H9 (cell line): ENCODE results near the gene KIF26B. TPM values are rescaled to one million over a fixed set of nuclear protein-coding genes. Genes with fewer than 3 reads are reported as not detected.
"Not testable (repeated sequence)": the region's sequence is repeated elsewhere in the genome, so short reads cannot be mapped to it uniquely, and the experiment has no call there.

Experiments
- DNase-seq: peaks from one replicate; pipeline ENCODE4 v3.0.0-alpha.2; 2017
- H2AFZ ChIP-seq: one replicate; pipeline ENCODE4 v1.6.1; 2013; ENCODE audit warnings: mild to moderate bottlenecking, low read length, control low read depth, moderate library complexity
- H2AK5ac ChIP-seq: 2 replicates; pipeline ENCODE4 v1.6.1; 2013; ENCODE audit warnings: low read length, control low read depth, mixed read lengths; ENCODE audit not compliant: insufficient read length
- H2BK120ac ChIP-seq: one replicate; pipeline ENCODE4 v1.6.1; 2013; ENCODE audit warnings: low read depth, mild to moderate bottlenecking, low read length, control low read depth, inconsistent platforms; ENCODE audit not compliant: poor library complexity, severe bottlenecking
- H2BK12ac ChIP-seq: 2 replicates; pipeline ENCODE4 v1.6.1; 2013; ENCODE audit warnings: low read length, control low read depth, mixed read lengths, low read depth; ENCODE audit not compliant: insufficient read length
- H2BK15ac ChIP-seq: 2 replicates; pipeline ENCODE4 v1.6.1; 2013; ENCODE audit warnings: low read depth, low read length, control low read depth
- H2BK20ac ChIP-seq: one replicate; pipeline ENCODE4 v1.6.1; 2013; ENCODE audit warnings: low read depth, mild to moderate bottlenecking, low read length, control low read depth, inconsistent platforms; ENCODE audit not compliant: poor library complexity, severe bottlenecking
- H2BK5ac ChIP-seq: 2 replicates; pipeline ENCODE4 v1.6.1; 2013; ENCODE audit warnings: low read length, control low read depth, mixed read lengths; ENCODE audit not compliant: insufficient read length
- H3K14ac ChIP-seq: 2 replicates; pipeline ENCODE4 v1.6.1; 2013; ENCODE audit warnings: low read length, control low read depth; ENCODE audit not compliant: insufficient read depth
- H3K18ac ChIP-seq: 2 replicates; pipeline ENCODE4 v1.6.1; 2013; ENCODE audit warnings: low read depth, mild to moderate bottlenecking, mixed read lengths, low read length, control low read depth; ENCODE audit not compliant: insufficient read length
- H3K23ac ChIP-seq: 2 replicates; pipeline ENCODE4 v1.6.1; 2013; ENCODE audit warnings: low read length, control low read depth, mixed read lengths, low read depth; ENCODE audit not compliant: insufficient read length
- H3K23me2 ChIP-seq: 2 replicates; pipeline ENCODE4 v1.6.1; 2013; ENCODE audit warnings: low read depth, mild to moderate bottlenecking, mixed read lengths, low read length, control low read depth; ENCODE audit not compliant: insufficient read length, poor library complexity, severe bottlenecking
- H3K27ac ChIP-seq: 2 replicates; pipeline ENCODE4 v1.5.1; 2013; ENCODE audit warnings: low read length, control low read depth, mixed read lengths, low read depth; ENCODE audit not compliant: insufficient read length
- H3K27me3 ChIP-seq: 2 replicates; pipeline ENCODE4 v1.6.1; 2013; ENCODE audit warnings: low read length, control low read depth, inconsistent platforms; ENCODE audit not compliant: insufficient read depth
- H3K4ac ChIP-seq: 2 replicates; pipeline ENCODE4 v1.6.1; 2013; ENCODE audit warnings: low read depth, mild to moderate bottlenecking, control low read depth, inconsistent platforms, low read length, moderate library complexity
- H3K4me1 ChIP-seq: 2 replicates; pipeline ENCODE4 v1.6.1; 2013; ENCODE audit warnings: low read length, control low read depth, inconsistent platforms; ENCODE audit not compliant: insufficient read depth
- H3K4me2 ChIP-seq: 2 replicates; pipeline ENCODE4 v1.6.1; 2013; ENCODE audit warnings: low read length, control low read depth, mixed read lengths; ENCODE audit not compliant: insufficient read length, insufficient read depth
- H3K56ac ChIP-seq: 2 replicates; pipeline ENCODE4 v1.6.1; 2013; ENCODE audit warnings: low read depth, mild to moderate bottlenecking, mixed read lengths, low read length, control low read depth; ENCODE audit not compliant: insufficient read length
- H3K79me1 ChIP-seq: 2 replicates; pipeline ENCODE4 v1.6.1; 2013; ENCODE audit warnings: low read depth, mild to moderate bottlenecking, moderate library complexity, low read length, control low read depth, inconsistent platforms; ENCODE audit not compliant: insufficient read depth, poor library complexity, severe bottlenecking
- H3K79me2 ChIP-seq: 2 replicates; pipeline ENCODE4 v1.6.1; 2013; ENCODE audit warnings: low read length, control low read depth, inconsistent platforms; ENCODE audit not compliant: insufficient read depth
- H3K9ac ChIP-seq: 2 replicates; pipeline ENCODE4 v1.6.1; 2013; ENCODE audit warnings: low read length, control low read depth, mixed read lengths; ENCODE audit not compliant: insufficient read length; ENCODE audit errors: extremely low read depth
- H3K9me3 ChIP-seq: one replicate; pipeline ENCODE4 v1.6.1; 2013; ENCODE audit warnings: low read depth, low read length, inconsistent platforms; ENCODE audit not compliant: control insufficient read depth
- H3T11ph ChIP-seq: one replicate; pipeline ENCODE4 v1.6.1; 2013; ENCODE audit warnings: mild to moderate bottlenecking, low read length, control low read depth, inconsistent platforms
- H4K20me1 ChIP-seq: one replicate; pipeline ENCODE4 v1.6.1; 2013; ENCODE audit not compliant: control insufficient read depth, insufficient read length, insufficient read depth
- H4K5ac ChIP-seq: 2 replicates; pipeline ENCODE4 v1.6.1; 2013; ENCODE audit warnings: low read depth, mild to moderate bottlenecking, mixed read lengths, low read length, control low read depth; ENCODE audit not compliant: insufficient read length
- H4K8ac ChIP-seq: replicated peaks from 2 replicates; pipeline ENCODE4 v1.6.1; 2013; ENCODE audit warnings: low read length, control low read depth, mixed read lengths, low read depth; ENCODE audit not compliant: insufficient read length
- H4K91ac ChIP-seq: 2 replicates; pipeline ENCODE4 v1.6.1; 2013; ENCODE audit warnings: low read depth, mild to moderate bottlenecking, moderate library complexity, mixed read lengths, low read length, control low read depth; ENCODE audit not compliant: insufficient read length
- H3K27ac Mint-ChIP-seq, 3 experiments: 2 replicates in 2 of 3; 3 replicates in 1 of 3; pipeline ENCODE4 v1.8.0; 2020 to 2021; ENCODE audit warnings: mixed read lengths in 3 of 3, mild to moderate bottlenecking in 1 of 3, moderate library complexity in 1 of 3
- H3K27me3 Mint-ChIP-seq: 2 replicates; pipeline ENCODE4 v1.8.0; 2021; ENCODE audit warnings: low read depth, mild to moderate bottlenecking, moderate library complexity, mixed read lengths
- H3K36me3 Mint-ChIP-seq, 3 experiments: 2 replicates in 2 of 3; 3 replicates in 1 of 3; pipeline ENCODE4 v1.8.0; 2020 to 2021; ENCODE audit warnings: low read depth in 3 of 3, mixed read lengths in 3 of 3; ENCODE audit not compliant: insufficient read depth in 1 of 3
- H3K4me1 Mint-ChIP-seq, 2 experiments: 2 replicates each; pipeline ENCODE4 v1.8.0; 2020; ENCODE audit warnings: mixed read lengths in 2 of 2
- H3K4me3 Mint-ChIP-seq, 2 experiments: 2 replicates in 1 of 2; 3 replicates in 1 of 2; pipeline ENCODE4 v1.8.0; 2020 to 2021; ENCODE audit warnings: mild to moderate bottlenecking in 2 of 2, mixed read lengths in 2 of 2, moderate library complexity in 1 of 2
- H3K9me3 Mint-ChIP-seq, 2 experiments: 2 replicates in 1 of 2; 3 replicates in 1 of 2; pipeline ENCODE4 v1.8.0; 2020; ENCODE audit warnings: mild to moderate bottlenecking in 2 of 2, mixed read lengths in 2 of 2, moderate library complexity in 1 of 2
- CTCF ChIP-seq: fragments of 200-600 bp; sonication (generic); conservative IDR thresholded peaks from 3 replicates; pipeline ENCODE4 v1.8.0; 2021; ENCODE audit warnings: antibody characterized with exemption, mild to moderate bottlenecking
- WGBS: extraction: QIAGEN DNeasy Blood & Tissue Kit; methylation state at CpG from one replicate; pipeline ENCODE4 v1.1.7; 2013; ENCODE audit warnings: missing lambda C conversion rate, low lambda C conversion rate, mixed read lengths; ENCODE audit not compliant: insufficient read length; ENCODE audit errors: extremely low coverage; 5-methylcytosine and 5-hydroxymethylcytosine counted together
- total RNA-seq: library from RNA; stranded (reverse); gene quantifications from 2 replicates; pipeline ENCODE4 v1.2.1, GENCODE V29; 2021

KIF26B gene
- total RNA-seq, 1 experiment from 2014 or later = 0.13 TPM

- no peak overlapping the region for H2BK5ac ChIP-seq
- Mint-ChIP-seq H3K4me1 (peaks cover 10 to 17% of the 10 kb centered on the region in 2 experiments), H3K4me3 (no peak overlapping the region), H3K36me3 (no peaks in the 10 kb centered on the region; a peak in 1 of 7 replicates), H3K9me3 (no peaks in the 10 kb centered on the region), H3K27ac (no peak overlapping the region; a peak in 1 of 7 replicates), H3K27me3 (peaks cover 2% of the 10 kb centered on the region)
- H2BK120ac ChIP-seq = no peak overlapping the region
- H3K14ac ChIP-seq = peak overlapping the region; percentile 8
- H2BK12ac ChIP-seq = no peak overlapping the region
- H3K27ac ChIP-seq = no peak overlapping the region
- no peak overlapping the region for H4K5ac ChIP-seq
- H4K8ac ChIP-seq = no peak overlapping the region
- H3K23ac ChIP-seq = no peak overlapping the region
- H3K4me1 ChIP-seq = no peaks in the 10 kb centered on the region
- TF ChIP-seq CTCF = no peak; the same call in 2 of the 3 replicates
- no CpG with 5 or more reads among the region's 30 CpGs for WGBS
- H3K79me2 ChIP-seq = no peaks in the 10 kb centered on the region; the same call in 1 of the 2 replicates
- H3K18ac ChIP-seq = no peak overlapping the region
- DNase-seq = peak; percentile 69
- H3K9me3 ChIP-seq = no peaks in the 10 kb centered on the region
- no peak overlapping the region for H3K9ac ChIP-seq
- no peak overlapping the region for H2BK20ac ChIP-seq
- no peaks in the 10 kb centered on the region for H3K23me2 ChIP-seq
- H3K4me2 ChIP-seq = no peak overlapping the region
- no peak overlapping the region for H3K4ac ChIP-seq
- no peak overlapping the region for H2BK15ac ChIP-seq
- H3T11ph ChIP-seq = no peak overlapping the region
- H2AFZ ChIP-seq = no peak overlapping the region
- no peaks in the 10 kb centered on the region for H3K79me1 ChIP-seq
- no peak overlapping the region for H4K91ac ChIP-seq
- no peak overlapping the region for H2AK5ac ChIP-seq
- H3K27me3 ChIP-seq = no peaks in the 10 kb centered on the region
- H4K20me1 ChIP-seq = no peaks in the 10 kb centered on the region
- no peak overlapping the region for H3K56ac ChIP-seq
Measured at GRCh38 chr1:245710961-245711903, 556.4 kb downstream of the KIF26B start.

GRCh38 chr1:245714027-245714426 lies 559.2 kb downstream of the KIF26B start:
- not testable (repeated sequence) for H3K9me3 ChIP-seq, H3K27me3 ChIP-seq, H3K4me2 ChIP-seq, H2BK15ac ChIP-seq, H3T11ph ChIP-seq, H3K9ac ChIP-seq, H4K5ac ChIP-seq, H3K56ac ChIP-seq, H3K36me3 Mint-ChIP-seq, H2AK5ac ChIP-seq, H3K4ac ChIP-seq, H3K79me1 ChIP-seq, H3K4me3 Mint-ChIP-seq, H2AFZ ChIP-seq, H3K4me1 ChIP-seq, H3K18ac ChIP-seq, H4K20me1 ChIP-seq, H4K8ac ChIP-seq, H3K23me2 ChIP-seq, DNase-seq, H3K14ac ChIP-seq, H3K27me3 Mint-ChIP-seq, H2BK5ac ChIP-seq, H2BK12ac ChIP-seq, H3K23ac ChIP-seq, H3K27ac ChIP-seq, H3K79me2 ChIP-seq, H3K27ac Mint-ChIP-seq, H3K9me3 Mint-ChIP-seq, H2BK20ac ChIP-seq, H4K91ac ChIP-seq, H2BK120ac ChIP-seq
- H3K4me1 Mint-ChIP-seq = peaks cover 10 to 17% of the 10 kb centered on the region in 2 experiments
- WGBS = no CpG with 5 or more reads among the region's 3 CpGs
